Panc1 (cell line): ENCODE results near the gene PARD6B. TPM values are rescaled to one million over a fixed set of nuclear protein-coding genes. Genes with fewer than 3 reads are reported as not detected.

ENCODE experiments used
- ATAC-seq: fragments of 200-7000 bp; cut with Tn5 transposase; 2 replicates; pipeline ENCODE4 v1.9.1; 2020; ENCODE audit warnings: mild to moderate bottlenecking, moderate library complexity
- BruUV-seq: library from RNA; stranded (reverse); fragments of 400-500 nt; replicated peaks from 2 replicates; lab custom pipeline; 2021; lab: Mats Ljungman, UMichigan
- CTCF ChIA-PET: fragments of 300-600 bp; sonication (Branson Sonifier 250); formaldehyde crosslinking; loops from one replicate; lab custom pipeline; 2022; ENCODE audit warnings: antibody characterized with exemption; lab: Charles Lee
- POLR2A ChIA-PET: fragments of 300-600 bp; sonication (Branson Sonifier 250); formaldehyde crosslinking; loops from one replicate; lab custom pipeline; 2022; ENCODE audit warnings: antibody characterized with exemption; lab: Charles Lee
- DNase-seq: peaks from one replicate; pipeline ENCODE4 v3.0.0-alpha.2; 2010; ENCODE audit warnings: low read depth, low spot score
- H3K27ac ChIP-seq: 2 replicates; pipeline ENCODE4 v1.5.1; 2011; ENCODE audit warnings: mild to moderate bottlenecking, low read length, inconsistent platforms
- H3K27me3 ChIP-seq: fragments of 200-500 bp; sonication (Bioruptor generic); 2 replicates; pipeline ENCODE4 v1.6.0; 2014; ENCODE audit warnings: low read length, inconsistent platforms; ENCODE audit not compliant: control insufficient read depth, insufficient read depth
- H3K36me3 ChIP-seq: fragments of 200-500 bp; sonication (Bioruptor generic); 2 replicates; pipeline ENCODE4 v1.5.1; 2014; ENCODE audit warnings: inconsistent platforms, mild to moderate bottlenecking, low read length, moderate library complexity; ENCODE audit not compliant: control insufficient read depth, insufficient read depth
- H3K4me1 ChIP-seq: 2 replicates; pipeline ENCODE4 v1.5.1; 2011; ENCODE audit warnings: inconsistent platforms, mild to moderate bottlenecking, low read length, moderate library complexity; ENCODE audit not compliant: control insufficient read depth, insufficient read depth
- H3K4me3 ChIP-seq, 2 experiments: 2 replicates each; pipeline ENCODE4 v1.5.1; 2011 to 2012; ENCODE audit warnings: low read depth in 2 of 2, low read length in 2 of 2, mild to moderate bottlenecking in 2 of 2, inconsistent platforms in 1 of 2, moderate library complexity in 1 of 2
- H3K9me3 ChIP-seq: fragments of 200-500 bp; sonication (Bioruptor generic); 2 replicates; pipeline ENCODE4 v1.5.1; 2014; ENCODE audit warnings: low read depth, mild to moderate bottlenecking, inconsistent platforms, low read length, moderate library complexity; ENCODE audit not compliant: control insufficient read depth, insufficient read depth
- POLR2AphosphoS5 ChIP-seq: IDR thresholded peaks from 2 replicates; pipeline ENCODE4 v1.6.1; 2012; ENCODE audit warnings: mild to moderate bottlenecking, low read depth, low read length, moderate library complexity
- SIN3A ChIP-seq: IDR thresholded peaks from 2 replicates; pipeline ENCODE4 v1.6.1; 2012; ENCODE audit warnings: low read depth, mild to moderate bottlenecking, low read length, moderate library complexity, borderline replicate concordance; ENCODE audit not compliant: insufficient read depth
- TCF7L2 ChIP-seq: IDR thresholded peaks from 2 replicates; pipeline ENCODE4 v1.6.1; 2011; ENCODE audit warnings: mild to moderate bottlenecking, low read depth, low read length, inconsistent platforms
- in situ Hi-C: cut with HindIII; loops from 2 replicates; pipeline ENCODE4 v1.10.0; 2016; ENCODE audit warnings: low sequenced_read_pairs, low pct_unique_long_range_greater_than_20kb
- intact Hi-C: fragments of 100-400 bp; cut with micrococcal nuclease; formaldehyde crosslinking; loops from one replicate; pipeline ENCODE4 v1.10.0; 2022; ENCODE audit not compliant: unreplicated experiment
- total RNA-seq: library from RNA; stranded (reverse); gene quantifications from one replicate; pipeline ENCODE4 v1.2.1, GENCODE V29; 2021; ENCODE audit not compliant: unreplicated experiment
- TF ChIP-seq, protein P1 (sequence below), 2 experiments: IDR thresholded peaks; 2 replicates each; pipeline ENCODE4 v1.6.1; 2011 to 2012; ENCODE audit warnings: low read depth in 2 of 2, control low read depth in 1 of 2, low read length in 1 of 2, mild to moderate bottlenecking in 1 of 2, moderate library complexity in 1 of 2; ENCODE audit not compliant: insufficient read depth in 1 of 2
- TF ChIP-seq, protein P2 (sequence below): fragments of 450-650 bp; IDR thresholded peaks from 2 replicates; pipeline ENCODE4 v1.5.1; 2017; ENCODE audit warnings: mild to moderate bottlenecking

Gene PARD6B
- total RNA-seq, 1 experiment from 2014 or later, result 132 TPM

DNA sequence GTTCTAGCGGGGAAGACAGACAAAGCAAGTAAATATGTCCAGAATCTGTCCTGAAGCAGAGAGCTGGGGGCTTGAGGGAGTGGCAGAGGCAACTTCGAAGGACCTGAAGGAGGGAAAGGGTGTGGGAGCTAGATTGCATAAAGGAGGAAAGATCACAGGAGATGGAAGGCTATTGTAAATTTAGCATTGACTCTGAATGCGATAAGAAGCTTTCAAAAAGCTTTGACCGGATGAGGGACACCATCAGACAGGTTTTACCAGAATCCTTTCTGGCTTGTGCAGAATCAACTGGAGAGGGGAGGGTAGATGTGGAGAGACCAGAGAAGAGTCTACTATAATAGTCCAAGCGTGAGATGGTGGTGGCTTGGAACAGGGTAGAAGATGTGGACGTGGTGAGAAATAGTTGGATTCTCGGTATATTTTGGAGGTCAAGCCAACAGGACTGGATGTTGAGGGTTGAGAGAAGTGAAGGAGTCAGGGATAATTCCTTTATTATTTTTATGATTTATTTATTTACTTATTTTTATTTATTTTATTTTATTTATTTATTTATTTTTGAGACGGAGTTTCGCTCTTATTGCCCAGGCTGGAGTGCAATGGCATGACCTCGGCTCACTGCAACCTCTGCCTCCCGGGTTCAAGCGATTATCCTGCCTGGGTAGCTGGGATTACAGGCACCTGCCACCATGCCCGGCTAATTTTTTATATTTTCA is 20.1 kb upstream of the PARD6B start:
- POLR2A ChIA-PET, result no interaction called here
- no peaks in the 10 kb centered on the region for H3K27me3 ChIP-seq
- peak overlapping the region; percentile 88 for H3K27ac ChIP-seq
- no peaks in the 10 kb centered on the region for H3K9me3 ChIP-seq
- H3K4me3 ChIP-seq, result no peak overlapping the region
- ATAC-seq (no peak), DNase-seq (no peak)
- intact Hi-C loops (no loop called here), in situ Hi-C loops (no loop called here)
- BruUV-seq, result no TSS peak
- H3K36me3 ChIP-seq, result no peaks in the 10 kb centered on the region
- TF ChIP-seq, protein P1, sequence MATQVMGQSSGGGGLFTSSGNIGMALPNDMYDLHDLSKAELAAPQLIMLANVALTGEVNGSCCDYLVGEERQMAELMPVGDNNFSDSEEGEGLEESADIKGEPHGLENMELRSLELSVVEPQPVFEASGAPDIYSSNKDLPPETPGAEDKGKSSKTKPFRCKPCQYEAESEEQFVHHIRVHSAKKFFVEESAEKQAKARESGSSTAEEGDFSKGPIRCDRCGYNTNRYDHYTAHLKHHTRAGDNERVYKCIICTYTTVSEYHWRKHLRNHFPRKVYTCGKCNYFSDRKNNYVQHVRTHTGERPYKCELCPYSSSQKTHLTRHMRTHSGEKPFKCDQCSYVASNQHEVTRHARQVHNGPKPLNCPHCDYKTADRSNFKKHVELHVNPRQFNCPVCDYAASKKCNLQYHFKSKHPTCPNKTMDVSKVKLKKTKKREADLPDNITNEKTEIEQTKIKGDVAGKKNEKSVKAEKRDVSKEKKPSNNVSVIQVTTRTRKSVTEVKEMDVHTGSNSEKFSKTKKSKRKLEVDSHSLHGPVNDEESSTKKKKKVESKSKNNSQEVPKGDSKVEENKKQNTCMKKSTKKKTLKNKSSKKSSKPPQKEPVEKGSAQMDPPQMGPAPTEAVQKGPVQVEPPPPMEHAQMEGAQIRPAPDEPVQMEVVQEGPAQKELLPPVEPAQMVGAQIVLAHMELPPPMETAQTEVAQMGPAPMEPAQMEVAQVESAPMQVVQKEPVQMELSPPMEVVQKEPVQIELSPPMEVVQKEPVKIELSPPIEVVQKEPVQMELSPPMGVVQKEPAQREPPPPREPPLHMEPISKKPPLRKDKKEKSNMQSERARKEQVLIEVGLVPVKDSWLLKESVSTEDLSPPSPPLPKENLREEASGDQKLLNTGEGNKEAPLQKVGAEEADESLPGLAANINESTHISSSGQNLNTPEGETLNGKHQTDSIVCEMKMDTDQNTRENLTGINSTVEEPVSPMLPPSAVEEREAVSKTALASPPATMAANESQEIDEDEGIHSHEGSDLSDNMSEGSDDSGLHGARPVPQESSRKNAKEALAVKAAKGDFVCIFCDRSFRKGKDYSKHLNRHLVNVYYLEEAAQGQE (IDR thresholded peaks at IDR 0.05; ENCODE audit: insufficient read depth in 1 of 2, low read depth in 2 of 2, low read length in 1 of 2), result no peak
- no peak for TF ChIP-seq SIN3A
- TF ChIP-seq, protein P2, sequence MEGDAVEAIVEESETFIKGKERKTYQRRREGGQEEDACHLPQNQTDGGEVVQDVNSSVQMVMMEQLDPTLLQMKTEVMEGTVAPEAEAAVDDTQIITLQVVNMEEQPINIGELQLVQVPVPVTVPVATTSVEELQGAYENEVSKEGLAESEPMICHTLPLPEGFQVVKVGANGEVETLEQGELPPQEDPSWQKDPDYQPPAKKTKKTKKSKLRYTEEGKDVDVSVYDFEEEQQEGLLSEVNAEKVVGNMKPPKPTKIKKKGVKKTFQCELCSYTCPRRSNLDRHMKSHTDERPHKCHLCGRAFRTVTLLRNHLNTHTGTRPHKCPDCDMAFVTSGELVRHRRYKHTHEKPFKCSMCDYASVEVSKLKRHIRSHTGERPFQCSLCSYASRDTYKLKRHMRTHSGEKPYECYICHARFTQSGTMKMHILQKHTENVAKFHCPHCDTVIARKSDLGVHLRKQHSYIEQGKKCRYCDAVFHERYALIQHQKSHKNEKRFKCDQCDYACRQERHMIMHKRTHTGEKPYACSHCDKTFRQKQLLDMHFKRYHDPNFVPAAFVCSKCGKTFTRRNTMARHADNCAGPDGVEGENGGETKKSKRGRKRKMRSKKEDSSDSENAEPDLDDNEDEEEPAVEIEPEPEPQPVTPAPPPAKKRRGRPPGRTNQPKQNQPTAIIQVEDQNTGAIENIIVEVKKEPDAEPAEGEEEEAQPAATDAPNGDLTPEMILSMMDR, result no peak
- no peak for TF ChIP-seq POLR2AphosphoS5
- TF ChIP-seq TCF7L2, result no peak
- peaks cover 39% of the 10 kb centered on the region for H3K4me1 ChIP-seq
- CTCF ChIA-PET, result interaction anchor here (0.6 kb wide), 1 partner anchor 9 kb away, joined by 3 read pairs; no protein-coding TSS in a partner anchor

DNA sequence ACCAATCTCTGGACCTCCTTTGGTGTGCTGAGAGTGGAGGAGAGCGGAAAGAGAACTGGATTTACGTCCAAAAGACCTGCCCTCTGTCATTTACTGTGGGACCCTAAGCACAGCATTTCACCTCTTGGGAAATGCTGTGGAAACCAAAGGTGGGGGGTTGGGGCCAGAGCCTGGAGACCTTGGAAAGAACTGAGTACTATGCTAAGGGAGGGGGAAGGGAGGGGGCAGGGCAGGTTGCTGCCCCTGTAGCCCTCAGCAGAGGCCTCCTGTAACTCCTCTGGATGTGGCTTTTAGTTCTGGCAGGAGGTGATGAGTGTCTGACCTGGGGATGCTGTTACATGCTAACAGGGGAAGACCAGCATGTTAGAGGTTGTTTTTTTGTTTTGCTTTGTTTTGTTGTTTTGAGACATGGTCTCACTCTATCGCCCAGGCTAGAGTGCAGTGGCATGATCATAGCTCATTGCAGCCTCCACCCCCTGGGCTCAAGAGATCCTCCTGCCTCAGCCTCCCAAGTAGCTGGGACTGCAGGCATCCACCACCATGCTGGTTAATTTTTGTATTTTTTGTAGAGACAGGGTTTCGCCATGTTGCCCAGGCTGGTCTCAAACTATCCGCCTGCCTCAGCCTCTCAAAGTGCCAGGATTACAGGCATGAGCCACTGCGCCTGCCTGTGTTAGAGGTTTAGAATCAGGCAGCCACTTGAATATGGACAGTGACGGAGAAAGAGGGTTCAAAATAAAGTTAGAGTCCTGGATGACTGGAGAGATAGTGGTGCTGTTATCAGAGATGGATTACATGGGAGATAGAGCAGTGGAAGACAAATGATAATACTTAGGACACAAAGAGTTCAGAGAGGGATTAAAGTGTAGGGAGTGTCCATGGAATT is 18.4 kb upstream of the PARD6B start:
- ChIA-PET CTCF (interaction anchor here (0.6 to 0.7 kb wide), 2 partner anchors 22 to 30 kb away, joined by 3 read pairs; partner anchors contain the start of gene RIPOR3), POLR2A (no interaction called here)
- no peaks in the 10 kb centered on the region for H3K9me3 ChIP-seq
- in situ Hi-C loops (no loop called here), intact Hi-C loops (no loop called here)
- H3K27me3 ChIP-seq, result no peaks in the 10 kb centered on the region
- TF ChIP-seq TCF7L2 (no peak), POLR2AphosphoS5 (no peak), SIN3A (no peak)
- TF ChIP-seq, protein P1 (IDR thresholded peaks at IDR 0.05; ENCODE audit: insufficient read depth in 1 of 2, low read depth in 2 of 2, low read length in 1 of 2), result no peak
- TF ChIP-seq, protein P2, result no peak
- DNase-seq (no peak), ATAC-seq (0 out of 2 replicates have a peak, but pooled peaks have one; percentile 11)
- peaks cover 37% of the 10 kb centered on the region for H3K4me1 ChIP-seq
- H3K4me3 ChIP-seq, result no peak overlapping the region
- H3K27ac ChIP-seq, result peak overlapping the region; percentile 88
- BruUV-seq, result no TSS peak
- H3K36me3 ChIP-seq, result no peaks in the 10 kb centered on the region
